Stimulated activated naive B cell treated with anti-CD40 and anti-IgM and Interleukin-4, amounts not matched to agents 10 μg/mL and 1 μg/mL and 100 μg/mL, for 72 hours (primary cell): ENCODE data around the gene MTMR10.

Experiments
- ATAC-seq, 2 donors: fragments of 150-1000 bp; cut with Tn5 transposase; replicated peaks; 2 replicates each; pipeline ENCODE4 v1.10.0; 2021; ENCODE audit warnings: moderate library complexity in 1 of 2
- DNase-seq: peaks from one replicate; pipeline ENCODE4 v3.0.0; 2021
- H3K27ac Mint-ChIP-seq: one replicate; pipeline ENCODE4 v1.8.0; 2022; ENCODE audit warnings: mild to moderate bottlenecking, mixed read lengths
- H3K27me3 Mint-ChIP-seq, 2 donors: one replicate each; pipeline ENCODE4 v1.8.0; 2022; ENCODE audit warnings: mixed read lengths in 2 of 2
- H3K36me3 Mint-ChIP-seq, 2 donors: one replicate each; pipeline ENCODE4 v1.8.0; 2022; ENCODE audit warnings: mixed read lengths in 2 of 2, mild to moderate bottlenecking in 1 of 2
- H3K4me1 Mint-ChIP-seq, 2 donors: one replicate each; pipeline ENCODE4 v1.8.0; 2022; ENCODE audit warnings: mixed read lengths in 2 of 2, mild to moderate bottlenecking in 1 of 2
- H3K4me3 Mint-ChIP-seq, 2 donors: one replicate each; pipeline ENCODE4 v1.8.0; 2022; ENCODE audit warnings: mild to moderate bottlenecking in 2 of 2, mixed read lengths in 2 of 2, moderate library complexity in 1 of 2
- H3K9me3 Mint-ChIP-seq, 2 donors: one replicate each; pipeline ENCODE4 v1.8.0; 2022; ENCODE audit warnings: mixed read lengths in 2 of 2, mild to moderate bottlenecking in 1 of 2

The MTMR10 gene

DNA sequence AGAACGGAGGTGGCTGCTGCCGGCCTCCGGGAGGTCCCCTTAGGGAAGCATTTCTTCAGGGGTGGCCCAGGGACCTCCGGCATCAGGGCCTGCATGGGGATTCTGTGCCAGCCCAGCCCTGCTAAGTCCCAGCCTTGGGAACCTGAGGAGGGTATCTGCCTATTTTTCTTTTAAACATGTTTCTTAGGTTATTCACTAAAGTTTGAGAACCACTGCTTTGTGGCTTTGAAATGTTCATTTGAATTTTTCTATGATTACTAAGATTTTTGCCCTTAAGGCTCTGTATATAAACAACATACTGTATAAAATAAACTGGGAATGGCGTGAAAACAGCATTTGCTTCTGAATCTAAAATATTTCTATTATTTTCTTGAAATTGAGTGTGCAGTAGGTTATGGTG, 63.4 kb downstream of the MTMR10 start:
- no peak overlapping the region for H3K4me3 Mint-ChIP-seq
- H3K27ac Mint-ChIP-seq = no peak overlapping the region
- no peaks in the 10 kb centered on the region for H3K27me3 Mint-ChIP-seq
- H3K9me3 Mint-ChIP-seq = no peaks in the 10 kb centered on the region
- H3K36me3 Mint-ChIP-seq = peaks cover 51 to 63% of the 10 kb centered on the region in 2 donors
- no peak for ATAC-seq
- DNase-seq = no peak
- peaks cover 8 to 13% of the 10 kb centered on the region in 2 donors for H3K4me1 Mint-ChIP-seq

GRCh38 chr15:30927148-30927761, 64.2 kb downstream of the MTMR10 start:
- no peak for ATAC-seq
- Mint-ChIP-seq H3K27me3 (no peaks in the 10 kb centered on the region), H3K9me3 (no peaks in the 10 kb centered on the region), H3K27ac (no peak overlapping the region), H3K36me3 (peaks cover 54 to 64% of the 10 kb centered on the region in 2 donors), H3K4me1 (peaks cover 13 to 16% of the 10 kb centered on the region in 2 donors), H3K4me3 (no peak overlapping the region)
- no peak for DNase-seq

DNA sequence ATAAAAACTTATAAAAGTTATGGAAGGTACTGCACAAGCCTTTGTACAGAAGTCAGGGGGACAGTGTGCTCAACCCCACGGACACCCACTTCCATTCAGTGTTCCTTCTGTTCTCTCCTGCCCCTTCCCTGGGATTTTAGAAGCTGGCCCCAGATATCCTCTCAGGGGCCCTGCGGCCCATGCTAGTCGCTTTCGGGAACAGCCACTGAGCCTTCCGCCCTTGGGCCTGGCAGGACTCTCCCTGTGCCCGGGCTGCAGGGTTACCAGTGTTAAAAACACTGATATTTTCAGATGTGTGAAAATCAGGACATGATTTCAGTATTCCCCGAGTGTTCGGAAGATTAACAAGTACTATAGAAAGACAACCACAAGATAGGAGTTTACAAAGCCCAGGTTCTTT, 65.3 kb downstream of the MTMR10 start:
- no peaks in the 10 kb centered on the region for H3K9me3 Mint-ChIP-seq
- DNase-seq (no peak), ATAC-seq (no peak)
- peaks cover 48 to 60% of the 10 kb centered on the region in 2 donors for H3K36me3 Mint-ChIP-seq
- peak overlapping the region; percentile 5 for H3K27ac Mint-ChIP-seq
- H3K4me3 Mint-ChIP-seq = no peak overlapping the region
- peaks cover 13 to 16% of the 10 kb centered on the region in 2 donors for H3K4me1 Mint-ChIP-seq
- no peaks in the 10 kb centered on the region for H3K27me3 Mint-ChIP-seq

- ATAC-seq = no peak
- Mint-ChIP-seq H3K27me3 (no peaks in the 10 kb centered on the region), H3K9me3 (no peaks in the 10 kb centered on the region), H3K36me3 (peaks cover 46 to 62% of the 10 kb centered on the region in 2 donors), H3K4me3 (no peak overlapping the region), H3K4me1 (peaks cover 12 to 14% of the 10 kb centered on the region in 2 donors), H3K27ac (no peak overlapping the region)
- DNase-seq = no peak
Observed at GRCh38 chr15:30925686-30926085, 65.7 kb downstream of the MTMR10 start.

- Mint-ChIP-seq H3K4me3 (no peak overlapping the region), H3K9me3 (no peaks in the 10 kb centered on the region), H3K27ac (no peak overlapping the region), H3K27me3 (no peaks in the 10 kb centered on the region), H3K4me1 (peaks cover 10 to 12% of the 10 kb centered on the region in 2 donors), H3K36me3 (peaks cover 43 to 58% of the 10 kb centered on the region in 2 donors)
- ATAC-seq (no peak), DNase-seq (no peak)
Observed at GRCh38 chr15:30924353-30924752, 67.1 kb downstream of the MTMR10 start.

DNA sequence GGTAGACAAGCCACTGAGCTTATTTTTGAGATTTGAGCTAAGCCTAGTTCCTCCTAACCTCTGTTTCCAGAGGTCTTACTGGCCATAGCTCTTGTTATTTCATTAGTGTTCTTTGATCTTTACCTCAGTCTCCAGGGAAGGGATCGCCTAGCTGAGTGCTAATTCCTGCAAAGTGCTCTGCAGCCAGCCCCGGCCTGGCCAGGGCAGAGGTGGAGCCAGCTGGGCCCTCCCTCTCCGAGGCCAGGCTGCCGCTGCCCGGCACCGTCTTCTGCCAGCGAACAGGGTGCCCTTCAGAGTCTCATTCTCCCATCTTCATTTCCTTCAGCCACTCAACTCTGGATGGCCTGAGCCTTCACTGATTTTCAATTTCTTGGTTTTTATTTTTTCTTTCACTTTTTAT, 68.0 kb downstream of the MTMR10 start:
- no peak overlapping the region for H3K4me3 Mint-ChIP-seq
- DNase-seq (no peak), ATAC-seq (no peak)
- H3K9me3 Mint-ChIP-seq = no peaks in the 10 kb centered on the region
- peaks cover 40 to 57% of the 10 kb centered on the region in 2 donors for H3K36me3 Mint-ChIP-seq
- H3K27ac Mint-ChIP-seq = peak overlapping the region; percentile 62
- peaks cover 10 to 13% of the 10 kb centered on the region in 2 donors for H3K4me1 Mint-ChIP-seq
- no peaks in the 10 kb centered on the region for H3K27me3 Mint-ChIP-seq

- Mint-ChIP-seq H3K4me1 (peaks cover 10 to 13% of the 10 kb centered on the region in 2 donors), H3K9me3 (no peaks in the 10 kb centered on the region), H3K27ac (no peak overlapping the region), H3K4me3 (no peak overlapping the region), H3K36me3 (peaks cover 40 to 61% of the 10 kb centered on the region in 2 donors), H3K27me3 (no peaks in the 10 kb centered on the region)
- DNase-seq (no peak), ATAC-seq (no peak)
Observed at GRCh38 chr15:30922480-30923311, 68.7 kb downstream of the MTMR10 start.

- Mint-ChIP-seq H3K36me3 (peaks cover 37 to 56% of the 10 kb centered on the region in 2 donors), H3K4me3 (no peak overlapping the region), H3K27ac (no peak overlapping the region), H3K27me3 (no peaks in the 10 kb centered on the region), H3K4me1 (peaks cover 12 to 13% of the 10 kb centered on the region in 2 donors), H3K9me3 (no peaks in the 10 kb centered on the region)
- ATAC-seq (no peak), DNase-seq (no peak)
Observed at GRCh38 chr15:30921781-30922479, 69.5 kb downstream of the MTMR10 start.

DNA sequence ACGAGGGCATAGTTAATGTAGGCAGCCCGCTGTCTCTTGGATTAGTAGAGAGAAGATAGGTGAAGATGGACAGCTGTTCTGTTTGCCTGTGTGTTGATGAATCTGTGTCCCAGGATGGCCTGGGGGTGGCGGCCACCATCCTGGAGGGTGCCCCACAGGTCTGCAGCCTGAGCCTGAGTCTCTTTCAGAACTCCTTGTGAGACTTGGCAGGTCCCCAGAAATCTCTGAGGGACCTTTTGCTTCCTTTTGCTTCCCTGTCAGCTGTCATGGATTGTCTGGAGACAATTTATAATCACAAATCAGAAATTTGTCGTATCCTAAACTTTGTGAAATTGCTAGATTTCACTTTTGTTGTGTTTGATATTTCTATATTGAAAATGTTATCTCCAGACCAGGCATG, 70.3 kb downstream of the MTMR10 start:
- no peak overlapping the region for H3K27ac Mint-ChIP-seq

GRCh38 chr15:30919877-30920550, 71.4 kb downstream of the MTMR10 start:
- no peak for DNase-seq
- H3K27me3 Mint-ChIP-seq = no peaks in the 10 kb centered on the region
- no peak overlapping the region for H3K27ac Mint-ChIP-seq
- peak in 1 of 2 donors; percentile 50 for ATAC-seq
- H3K4me1 Mint-ChIP-seq = peaks cover 13% of the 10 kb centered on the region in 2 donors
- H3K9me3 Mint-ChIP-seq = no peaks in the 10 kb centered on the region
- no peak overlapping the region for H3K4me3 Mint-ChIP-seq
- H3K36me3 Mint-ChIP-seq = peaks cover 32 to 51% of the 10 kb centered on the region in 2 donors

More for the DNA sequence above, 70.3 kb downstream of the MTMR10 start:
- Mint-ChIP-seq H3K4me3 (no peak overlapping the region), H3K36me3 (peaks cover 34 to 54% of the 10 kb centered on the region in 2 donors), H3K27me3 (no peaks in the 10 kb centered on the region), H3K4me1 (peaks cover 13% of the 10 kb centered on the region in 2 donors), H3K9me3 (no peaks in the 10 kb centered on the region)
- ATAC-seq (no peak), DNase-seq (no peak)

GRCh38 chr15:30918366-30918765, 73.1 kb downstream of the MTMR10 start:
- H3K4me3 Mint-ChIP-seq = no peak overlapping the region
- peaks cover 13% of the 10 kb centered on the region in 2 donors for H3K4me1 Mint-ChIP-seq
- no peak overlapping the region for H3K27ac Mint-ChIP-seq
- ATAC-seq = no peak
- no peaks in the 10 kb centered on the region for H3K27me3 Mint-ChIP-seq
- no peaks in the 10 kb centered on the region for H3K9me3 Mint-ChIP-seq
- DNase-seq = no peak
- H3K36me3 Mint-ChIP-seq = peaks cover 25 to 45% of the 10 kb centered on the region in 2 donors

- Mint-ChIP-seq H3K4me3 (no peak overlapping the region), H3K9me3 (no peaks in the 10 kb centered on the region), H3K4me1 (peaks cover 10 to 11% of the 10 kb centered on the region in 2 donors), H3K27me3 (no peaks in the 10 kb centered on the region), H3K36me3 (peaks cover 19 to 42% of the 10 kb centered on the region in 2 donors), H3K27ac (no peak overlapping the region)
- DNase-seq = no peak
- ATAC-seq = no peak
Observed at GRCh38 chr15:30917675-30918074, 73.8 kb downstream of the MTMR10 start.

DNA sequence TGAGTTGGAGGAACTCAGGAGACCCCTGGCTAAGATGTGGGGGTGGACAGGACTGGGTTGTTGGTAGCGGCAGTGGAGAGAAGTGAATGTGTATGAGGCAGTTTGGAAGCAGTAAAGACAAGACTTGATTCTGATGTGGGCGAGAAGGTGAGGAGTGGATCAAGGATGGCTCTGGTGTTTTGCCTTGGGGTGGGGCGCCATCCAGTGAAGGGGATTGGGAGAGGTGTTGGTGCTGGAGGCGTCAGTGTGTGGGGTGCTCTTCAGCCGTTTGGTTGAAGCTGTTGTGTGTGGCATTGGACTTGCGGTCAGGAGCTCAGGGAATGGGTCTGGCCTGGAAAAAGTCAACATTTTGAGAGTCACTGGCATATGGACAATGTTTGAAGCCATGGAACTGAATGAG, 74.4 kb downstream of the MTMR10 start:
- Mint-ChIP-seq H3K36me3 (peaks cover 18 to 43% of the 10 kb centered on the region in 2 donors), H3K27me3 (no peaks in the 10 kb centered on the region), H3K27ac (no peak overlapping the region), H3K9me3 (no peaks in the 10 kb centered on the region), H3K4me3 (no peak overlapping the region), H3K4me1 (peaks cover 6% of the 10 kb centered on the region in 2 donors)
- ATAC-seq (no peak), DNase-seq (no peak)

GRCh38 chr15:30913761-30914160, 77.7 kb downstream of the MTMR10 start:
- peaks cover 26 to 43% of the 10 kb centered on the region in 2 donors for H3K36me3 Mint-ChIP-seq
- H3K27me3 Mint-ChIP-seq = no peaks in the 10 kb centered on the region
- no peak overlapping the region for H3K27ac Mint-ChIP-seq
- H3K4me1 Mint-ChIP-seq = peaks cover 0 to 9% of the 10 kb centered on the region in 2 donors
- H3K9me3 Mint-ChIP-seq = no peaks in the 10 kb centered on the region
- DNase-seq = no peak
- no peak overlapping the region for H3K4me3 Mint-ChIP-seq
- no peak for ATAC-seq
